HG03196 (cell line): ENCODE results near the gene CPA4.

Experiments
- ATAC-seq: cut with Tn5 transposase; IDR thresholded peaks from one replicate; pipeline ENCODE4 v1.9.1; 2021; ENCODE audit not compliant: unreplicated experiment

Gene CPA4

GRCh38 chr7:130344271-130344866 is 51.4 kb downstream of the CPA4 start, which contains the start of gene CPA5:
TSS of gene CPA5 (plus strand) at chr7:130344816. CDS start at chr7:130346486, 1,670 bp downstream.
- no peak for ATAC-seq

- ATAC-seq: no peak
Measured at GRCh38 chr7:130345136-130345535, 52.2 kb downstream of the CPA4 start.

GRCh38 chr7:130345725-130346124 is 52.8 kb downstream of the CPA4 start:
- ATAC-seq: no peak

GRCh38 chr7:130346177-130346905 is 53.4 kb downstream of the CPA4 start:
- no peak for ATAC-seq

- no peak for ATAC-seq
Measured at GRCh38 chr7:130346941-130347340, 54.0 kb downstream of the CPA4 start.

GRCh38 chr7:130349911-130350782 is 57.2 kb downstream of the CPA4 start:
- no peak for ATAC-seq

GRCh38 chr7:130350945-130351790 is 58.2 kb downstream of the CPA4 start:
- ATAC-seq: no peak

- ATAC-seq: no peak
Measured at GRCh38 chr7:130351791-130352090, 58.8 kb downstream of the CPA4 start.

GRCh38 chr7:130352194-130353074 is 59.5 kb downstream of the CPA4 start:
- ATAC-seq: no peak

- no peak for ATAC-seq
Measured at GRCh38 chr7:130353196-130353595, 60.2 kb downstream of the CPA4 start.

- no peak for ATAC-seq
Measured at GRCh38 chr7:130356121-130356875, 63.3 kb downstream of the CPA4 start.

GRCh38 chr7:130356876-130357611 is 64.1 kb downstream of the CPA4 start:
- no peak for ATAC-seq

- ATAC-seq: no peak
Measured at GRCh38 chr7:130358471-130358870, 65.5 kb downstream of the CPA4 start.

- no peak for ATAC-seq
Measured at GRCh38 chr7:130359276-130359857, 66.4 kb downstream of the CPA4 start.

GRCh38 chr7:130360518-130360917 is 67.6 kb downstream of the CPA4 start:
- no peak for ATAC-seq

- no peak for ATAC-seq
Measured at GRCh38 chr7:130361681-130362080, 68.7 kb downstream of the CPA4 start.

- ATAC-seq: no peak
Measured at GRCh38 chr7:130362251-130362816, 69.4 kb downstream of the CPA4 start.
